GM19023 (cell line): ENCODE measurements around the gene SCYGR1.
"Not testable (repeated sequence)": the region's sequence is repeated elsewhere in the genome, so short reads cannot be mapped to it uniquely, and the experiment has no call there.

Experiments used
- ATAC-seq: cut with Tn5 transposase; IDR thresholded peaks from one replicate; pipeline ENCODE4 v1.9.1; 2021; ENCODE audit warnings: mild to moderate bottlenecking, moderate library complexity; ENCODE audit not compliant: unreplicated experiment

The SCYGR1 gene

GRCh38 chr2:227404585-227405271 lies 17.0 kb upstream of the SCYGR1 start:
- no peak for ATAC-seq

GRCh38 chr2:227402959-227403358 lies 15.2 kb upstream of the SCYGR1 start:
- no peak for ATAC-seq

GRCh38 chr2:227402321-227402720 lies 14.6 kb upstream of the SCYGR1 start:
- ATAC-seq, result no peak

GRCh38 chr2:227401550-227401949 lies 13.8 kb upstream of the SCYGR1 start:
- no peak for ATAC-seq

GRCh38 chr2:227398684-227399670 lies 11.2 kb upstream of the SCYGR1 start:
- no peak for ATAC-seq

- no peak for ATAC-seq
Measured at GRCh38 chr2:227397562-227397961, 9.8 kb upstream of the SCYGR1 start.

- ATAC-seq, result no peak
Measured at GRCh38 chr2:227395556-227395955, 7.8 kb upstream of the SCYGR1 start.

GRCh38 chr2:227394401-227394800 lies 6.7 kb upstream of the SCYGR1 start:
- no peak for ATAC-seq

GRCh38 chr2:227390468-227391256 lies 2.9 kb upstream of the SCYGR1 start:
- ATAC-seq, result no peak

GRCh38 chr2:227389661-227390060 lies 1.9 kb upstream of the SCYGR1 start:
- no peak for ATAC-seq

- no peak for ATAC-seq
Measured at GRCh38 chr2:227389231-227389630, 1.5 kb upstream of the SCYGR1 start.

GRCh38 chr2:227388537-227389011 lies 825 bp upstream of the SCYGR1 start:
- no peak for ATAC-seq

- ATAC-seq, result no peak
Measured at GRCh38 chr2:227386630-227387029, 1.1 kb downstream of the SCYGR1 start.

GRCh38 chr2:227383686-227384085 lies 4.1 kb downstream of the SCYGR1 start:
- ATAC-seq, result no peak

GRCh38 chr2:227382241-227382835 lies 5.4 kb downstream of the SCYGR1 start:
- not testable (repeated sequence) for ATAC-seq

GRCh38 chr2:227379095-227379494 lies 8.7 kb downstream of the SCYGR1 start, which contains the start of gene TM4SF20:
TM4SF20 (minus strand) TSS chr2:227379306; CDS start chr2:227379268, 38 bp downstream.
- ATAC-seq, result no peak

- ATAC-seq, result no peak
Measured at GRCh38 chr2:227378371-227378782, 9.4 kb downstream of the SCYGR1 start.

- no peak for ATAC-seq
Measured at GRCh38 chr2:227377467-227378351, 10.0 kb downstream of the SCYGR1 start.

GRCh38 chr2:227376656-227377396 lies 10.9 kb downstream of the SCYGR1 start:
- ATAC-seq, result no peak
